Esophagus muscularis mucosa (tissue), 4 donors: Measurements from ENCODE around the gene TFAP2B. TPM values are rescaled to one million over a fixed set of nuclear protein-coding genes. Genes with fewer than 3 reads are reported as not detected.

Experiments
- DNase-seq: peaks from one replicate; pipeline ENCODE4 v3.0.0-alpha.2; 2017; ENCODE audit errors: extremely low spot score
- H3K27ac ChIP-seq, 4 donors: fragments of 200-600 bp; sonication (generic); replicated peaks in 1 of 4; 1 replicate in 3 of 4; 2 replicates in 1 of 4; pipeline ENCODE4 v1.5.1; 2016 to 2019; ENCODE audit warnings: mild to moderate bottlenecking in 1 of 4
- H3K27me3 ChIP-seq, 4 donors: fragments of 200-600 bp; sonication (generic); one replicate each; pipeline versions ENCODE4 v1.5.1 to v1.6.0; 2016 to 2019
- H3K36me3 ChIP-seq, 4 donors: fragments of 200-600 bp; sonication (generic); one replicate each; pipeline ENCODE4 v1.5.1; 2016 to 2019
- H3K4me1 ChIP-seq, 4 donors: fragments of 200-600 bp; sonication (generic); one replicate each; pipeline ENCODE4 v1.5.1; 2016 to 2019
- H3K4me3 ChIP-seq, 4 donors: fragments of 200-600 bp; sonication (generic); 1 replicate in 2 of 4; 2 replicates in 2 of 4; pipeline ENCODE4 v1.5.1; 2016 to 2019; ENCODE audit warnings: mild to moderate bottlenecking in 4 of 4, moderate library complexity in 1 of 4
- H3K9me3 ChIP-seq, 4 donors: fragments of 200-600 bp; sonication (generic); 1 replicate in 3 of 4; 2 replicates in 1 of 4; pipeline ENCODE4 v1.5.1; 2016 to 2019
- EP300 ChIP-seq: sonication (generic); formaldehyde crosslinking; IDR thresholded peaks from one replicate; pipeline ENCODE4 v1.6.1; 2017; ENCODE audit warnings: antibody characterized with exemption
- POLR2A ChIP-seq: fragments of 450-650 bp; IDR thresholded peaks from one replicate; pipeline ENCODE4 v1.6.1; 2017; ENCODE audit warnings: antibody characterized with exemption, moderate library complexity, mild to moderate bottlenecking, low read depth
- POLR2AphosphoS5 ChIP-seq, 2 donors: sonication (generic); formaldehyde crosslinking; IDR thresholded peaks; one replicate each; pipeline ENCODE4 v1.6.1; 2017; ENCODE audit warnings: antibody characterized with exemption in 2 of 2
- WGBS: methylation state at CpG from one replicate; pipeline ENCODE4 v1.1.5; 2018; 5-methylcytosine and 5-hydroxymethylcytosine counted together
- intact Hi-C: fragments of 100-400 bp; cut with DNase I; formaldehyde crosslinking; loops from one replicate; pipeline ENCODE4 v1.15.1; 2023
- total RNA-seq, 4 donors: library from RNA; depleted of rRNA; stranded (reverse); fragments of >200 nt; gene quantifications; one replicate each; pipeline versions ENCODE4 v1.1.0 to v1.2.1, GENCODE V29; 2016
- TF ChIP-seq, protein P1 (sequence below), 3 experiments: fragments of 200-600 bp in 2 of 3; fragments of 450-650 bp in 1 of 3; sonication (generic) in 2 of 3; IDR thresholded peaks; one replicate each; pipeline ENCODE4 v1.5.1; 2017 to 2019; ENCODE audit warnings: antibody characterized with exemption in 3 of 3, mild to moderate bottlenecking in 2 of 3, moderate library complexity in 1 of 3

The TFAP2B gene
- total RNA-seq, 4 donors from 2014 or later = not detected

DNA sequence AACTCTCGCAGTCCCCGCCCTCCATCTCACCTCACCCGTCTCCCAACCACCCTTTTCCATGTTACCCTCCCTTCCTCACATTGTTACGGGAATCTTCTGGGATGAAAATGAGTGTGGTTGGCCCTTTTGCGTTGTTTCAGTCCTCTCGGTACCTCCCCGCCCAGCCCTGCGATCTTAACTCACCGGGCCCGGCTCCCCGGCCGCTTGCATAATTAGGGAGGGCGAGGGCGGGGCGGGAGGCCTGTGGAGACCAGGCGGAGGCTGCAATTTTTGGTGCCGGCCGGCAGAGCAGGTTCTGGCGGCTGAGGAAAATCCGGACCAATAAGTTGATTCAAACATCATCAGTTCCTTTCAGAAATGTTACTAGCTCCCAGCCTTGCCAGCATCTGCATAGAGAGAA, 25.2 kb downstream of the TFAP2B start:
- Histone ChIP-seq H3K9me3 (no peaks in the 10 kb centered on the region), H3K27me3 (peaks cover 0 to 100% (median 60%) of the 10 kb centered on the region in 4 donors), H3K27ac (no peak overlapping the region), H3K36me3 (no peaks in the 10 kb centered on the region), H3K4me1 (peaks cover 0 to 5% (median 2%) of the 10 kb centered on the region in 4 donors), H3K4me3 (no peak overlapping the region)
- 12% methylated on average over 19 of the region's 20 CpGs for WGBS
- intact Hi-C loops = no loop called here
- no peak for DNase-seq
- no peak for TF ChIP-seq EP300
- TF ChIP-seq POLR2AphosphoS5 (IDR thresholded peaks at IDR 0.05) = no peak
- no peak for TF ChIP-seq POLR2A
- TF ChIP-seq, protein P1, sequence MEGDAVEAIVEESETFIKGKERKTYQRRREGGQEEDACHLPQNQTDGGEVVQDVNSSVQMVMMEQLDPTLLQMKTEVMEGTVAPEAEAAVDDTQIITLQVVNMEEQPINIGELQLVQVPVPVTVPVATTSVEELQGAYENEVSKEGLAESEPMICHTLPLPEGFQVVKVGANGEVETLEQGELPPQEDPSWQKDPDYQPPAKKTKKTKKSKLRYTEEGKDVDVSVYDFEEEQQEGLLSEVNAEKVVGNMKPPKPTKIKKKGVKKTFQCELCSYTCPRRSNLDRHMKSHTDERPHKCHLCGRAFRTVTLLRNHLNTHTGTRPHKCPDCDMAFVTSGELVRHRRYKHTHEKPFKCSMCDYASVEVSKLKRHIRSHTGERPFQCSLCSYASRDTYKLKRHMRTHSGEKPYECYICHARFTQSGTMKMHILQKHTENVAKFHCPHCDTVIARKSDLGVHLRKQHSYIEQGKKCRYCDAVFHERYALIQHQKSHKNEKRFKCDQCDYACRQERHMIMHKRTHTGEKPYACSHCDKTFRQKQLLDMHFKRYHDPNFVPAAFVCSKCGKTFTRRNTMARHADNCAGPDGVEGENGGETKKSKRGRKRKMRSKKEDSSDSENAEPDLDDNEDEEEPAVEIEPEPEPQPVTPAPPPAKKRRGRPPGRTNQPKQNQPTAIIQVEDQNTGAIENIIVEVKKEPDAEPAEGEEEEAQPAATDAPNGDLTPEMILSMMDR (IDR thresholded peaks at IDR 0.05) = no peak

DNA sequence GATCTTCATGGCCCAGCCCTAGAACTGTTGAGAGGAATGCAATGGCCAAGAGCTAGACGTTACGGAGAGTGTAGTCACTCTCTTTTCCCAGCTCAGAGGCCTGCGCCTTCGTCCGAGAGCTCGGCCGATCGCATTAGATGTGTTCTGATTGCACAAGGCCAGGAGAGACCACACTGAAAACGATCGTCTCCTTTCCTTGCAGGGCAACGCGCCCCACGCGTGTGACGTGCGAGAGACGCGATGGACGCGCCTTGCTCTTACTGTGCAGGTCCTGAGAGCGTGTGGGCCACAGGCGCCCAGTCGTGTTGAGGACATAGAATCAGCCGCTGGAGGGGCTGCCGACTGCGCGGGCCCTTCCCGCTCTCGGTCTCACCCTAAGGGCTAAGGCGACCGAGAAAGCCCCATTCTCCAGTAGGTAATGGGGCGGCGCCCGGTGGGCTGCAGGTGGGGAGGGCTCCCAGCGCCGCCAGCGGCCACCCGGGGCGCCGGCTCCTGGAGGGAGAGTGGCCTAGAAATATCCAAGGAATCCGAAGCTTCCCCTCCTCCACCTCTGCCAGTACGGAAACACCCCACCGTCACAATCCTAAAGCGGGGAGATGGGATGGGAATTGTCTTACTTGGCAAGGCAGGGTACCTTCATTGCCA, 26.9 kb downstream of the TFAP2B start:
- H3K36me3 ChIP-seq = no peaks in the 10 kb centered on the region
- no peak overlapping the region for H3K4me3 ChIP-seq
- H3K9me3 ChIP-seq = no peaks in the 10 kb centered on the region
- DNase-seq = no peak
- no peak overlapping the region for H3K27ac ChIP-seq
- peaks cover 9 to 21% (median 17%) of the 10 kb centered on the region in 4 donors for H3K4me1 ChIP-seq
- TF ChIP-seq, protein P1 (IDR thresholded peaks at IDR 0.05) = no peak
- TF ChIP-seq POLR2A (no peak), EP300 (no peak)
- H3K27me3 ChIP-seq = peaks cover 10 to 100% (median 70%) of the 10 kb centered on the region in 4 donors
- 18% methylated on average over 14 of the region's 44 CpGs for WGBS
- intact Hi-C loops = no loop called here

DNA sequence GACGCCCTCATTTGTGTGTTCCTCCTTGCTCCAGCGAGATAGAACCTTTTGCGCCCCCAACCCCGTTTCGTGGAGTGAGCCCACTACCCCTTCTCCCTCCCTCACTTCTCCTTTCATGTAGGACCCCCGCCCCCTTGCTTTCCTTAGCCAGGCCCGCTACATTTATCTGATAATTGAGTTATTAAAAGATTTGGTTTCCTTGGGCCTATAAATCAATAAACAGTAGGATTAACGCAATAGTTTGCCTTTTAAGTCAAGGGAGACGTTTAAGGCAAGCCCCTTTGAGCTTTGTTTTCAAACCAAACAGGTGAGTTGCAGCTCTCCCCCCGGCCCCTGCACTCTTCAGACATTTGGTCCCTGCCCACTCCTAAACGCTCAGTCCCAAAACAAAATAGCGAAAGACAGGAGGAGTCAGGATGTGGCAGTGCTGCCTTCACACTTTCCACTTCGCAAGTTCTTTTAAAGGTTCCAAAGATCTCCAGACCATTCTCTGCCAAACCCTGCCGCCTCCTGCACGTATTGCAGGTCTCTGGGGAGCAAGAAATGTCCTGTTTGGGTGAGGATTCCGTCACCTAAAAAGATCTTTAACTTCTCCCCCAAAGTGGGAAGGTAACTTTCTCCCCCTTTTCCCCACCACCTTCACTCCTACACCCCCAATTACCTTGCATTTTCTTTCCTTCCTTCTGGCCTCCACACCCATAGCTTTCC, 27.6 kb downstream of the TFAP2B start:
- 9% methylated on average over 16 of the region's 16 CpGs for WGBS
- no peaks in the 10 kb centered on the region for H3K36me3 ChIP-seq
- peaks cover 9 to 24% (median 23%) of the 10 kb centered on the region in 4 donors for H3K4me1 ChIP-seq
- no peak for TF ChIP-seq POLR2AphosphoS5 (IDR thresholded peaks at IDR 0.05)
- TF ChIP-seq, protein P1 (IDR thresholded peaks at IDR 0.05) = no peak
- TF ChIP-seq EP300 = no peak
- TF ChIP-seq POLR2A = no peak
- DNase-seq = no peak
- H3K4me3 ChIP-seq = no peak overlapping the region
- no peak overlapping the region for H3K27ac ChIP-seq
- peaks cover 10 to 100% (median 73%) of the 10 kb centered on the region in 4 donors for H3K27me3 ChIP-seq
- no peaks in the 10 kb centered on the region for H3K9me3 ChIP-seq
- intact Hi-C loops = no loop called here

DNA sequence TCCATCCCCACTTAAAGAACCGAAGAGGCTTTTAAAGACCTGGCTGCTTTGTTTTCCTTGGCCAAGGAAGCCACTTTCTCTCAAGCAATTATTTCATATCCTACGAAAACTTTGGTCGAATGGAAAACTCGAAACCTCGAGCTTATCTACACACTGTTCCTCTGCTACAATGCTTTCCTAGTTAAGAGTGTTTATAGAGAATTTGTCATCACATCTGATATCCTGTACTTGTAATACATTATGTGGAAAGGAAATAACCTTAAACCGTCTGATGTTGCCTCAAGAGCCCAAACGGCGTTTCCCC, 28.1 kb downstream of the TFAP2B start:
- Histone ChIP-seq H3K9me3 (no peaks in the 10 kb centered on the region), H3K27ac (no peak overlapping the region), H3K36me3 (no peaks in the 10 kb centered on the region), H3K4me3 (no peak overlapping the region), H3K27me3 (peaks cover 10 to 100% (median 73%) of the 10 kb centered on the region in 4 donors), H3K4me1 (peaks cover 9 to 24% (median 24%) of the 10 kb centered on the region in 4 donors)
- TF ChIP-seq POLR2AphosphoS5 (IDR thresholded peaks at IDR 0.05) (no peak), POLR2A (no peak), EP300 (no peak)
- TF ChIP-seq, protein P1 (IDR thresholded peaks at IDR 0.05) = no peak
- DNase-seq = no peak
- intact Hi-C loops = no loop called here
- WGBS = 11% methylated on average over 8 of the region's 8 CpGs
